Smooth muscle cell (in vitro differentiated cells): ENCODE results near the gene ALCAM. TPM values are rescaled to one million over a fixed set of nuclear protein-coding genes. Genes with fewer than 3 reads are reported as not detected.

Experiments used
- DNase-seq: peaks from one replicate; lab custom pipeline; 2025; ENCODE audit not compliant: unreplicated experiment; lab: John Stamatoyannopoulos, UW
- H2AFZ ChIP-seq: fragments of 200-600 bp; sonication (generic); 2 replicates; pipeline ENCODE4 v1.6.0; 2016; ENCODE audit warnings: antibody characterized with exemption, low read depth, mild to moderate bottlenecking
- H3F3A ChIP-seq: fragments of 200-600 bp; sonication (generic); 2 replicates; pipeline ENCODE4 v1.6.0; 2017; ENCODE audit warnings: antibody characterized with exemption, low read depth
- H3K27ac ChIP-seq: fragments of 200-600 bp; sonication (generic); 2 replicates; pipeline ENCODE4 v1.5.1; 2016; ENCODE audit warnings: low read depth, mild to moderate bottlenecking
- H3K27me3 ChIP-seq: fragments of 200-600 bp; sonication (generic); 2 replicates; pipeline ENCODE4 v1.6.1; 2016; ENCODE audit warnings: low read depth, mild to moderate bottlenecking
- H3K36me3 ChIP-seq: fragments of 200-600 bp; sonication (generic); 2 replicates; pipeline ENCODE4 v1.5.1; 2016; ENCODE audit warnings: low read depth
- H3K4me1 ChIP-seq: fragments of 200-600 bp; sonication (generic); 2 replicates; pipeline ENCODE4 v1.5.1; 2016; ENCODE audit warnings: low read depth
- H3K4me2 ChIP-seq: fragments of 200-600 bp; sonication (generic); 2 replicates; pipeline ENCODE4 v1.6.0; 2016; ENCODE audit warnings: mild to moderate bottlenecking
- H3K4me3 ChIP-seq: fragments of 200-600 bp; sonication (generic); 2 replicates; pipeline ENCODE4 v1.5.1; 2016; ENCODE audit warnings: mild to moderate bottlenecking
- H3K79me2 ChIP-seq: fragments of 200-600 bp; sonication (generic); 2 replicates; pipeline ENCODE4 v1.6.0; 2016; ENCODE audit warnings: low read depth, mild to moderate bottlenecking
- H3K9ac ChIP-seq: fragments of 200-600 bp; sonication (generic); 2 replicates; pipeline ENCODE4 v1.6.0; 2016; ENCODE audit warnings: low read depth
- H3K9me3 ChIP-seq: fragments of 200-600 bp; sonication (generic); replicated peaks from 2 replicates; pipeline ENCODE4 v1.5.1; 2016; ENCODE audit warnings: low read depth
- H4K20me1 ChIP-seq: fragments of 200-600 bp; sonication (generic); 2 replicates; pipeline ENCODE4 v1.6.0; 2016; ENCODE audit warnings: low read depth
- CTCF ChIP-seq: fragments of 200-600 bp; sonication (generic); IDR thresholded peaks from 2 replicates; pipeline ENCODE4 v1.5.1; 2017; ENCODE audit warnings: borderline replicate concordance, mild to moderate bottlenecking, antibody characterized with exemption; ENCODE audit not compliant: insufficient read depth, poor library complexity, severe bottlenecking
- WGBS: methylation state at CpG from one replicate; pipeline ENCODE4 v1.1.7; 2016; ENCODE audit warnings: low lambda C conversion rate; 5-methylcytosine and 5-hydroxymethylcytosine counted together
- polyA plus RNA-seq: library from polyadenylated mRNA; unstranded; fragments of >200 nt; fragmentation: Nextera tagmentation; extraction: Ambion mirVana; gene quantifications from 2 replicates; pipeline ENCODE4 v1.2.1, GENCODE V29; 2016
- total RNA-seq: library from RNA; depleted of rRNA; stranded (reverse); fragments of >200 nt; gene quantifications from 2 replicates; pipeline ENCODE4 v1.2.3, GENCODE V29; 2014

The ALCAM gene
- total and polyA plus RNA-seq, 2 experiments from 2014 or later = 110 to 314 TPM

- WGBS = 12% methylated on average over 1 of the region's 1 CpG
- no peak for DNase-seq
- H3K79me2 ChIP-seq = peaks cover 78% of the 10 kb centered on the region
Measured at GRCh38 chr3:105415951-105416350, 49.2 kb downstream of the ALCAM start.

GRCh38 chr3:105417525-105418289 lies 51.0 kb downstream of the ALCAM start:
- H3K4me1 ChIP-seq = peaks cover 31% of the 10 kb centered on the region
- H3F3A ChIP-seq = peaks cover 6% of the 10 kb centered on the region
- H3K4me2 ChIP-seq = peak overlapping the region; percentile 80
- H4K20me1 ChIP-seq = no peaks in the 10 kb centered on the region
- DNase-seq = no peak
- H3K4me3 ChIP-seq = no peak overlapping the region
- H2AFZ ChIP-seq = peak overlapping the region; percentile 15
- H3K9me3 ChIP-seq = no peaks in the 10 kb centered on the region
- no peak for TF ChIP-seq CTCF
- peak overlapping the region; percentile 68 for H3K27ac ChIP-seq
- peak overlapping the region; percentile 1 for H3K9ac ChIP-seq
- WGBS = 73% methylated on average over 3 of the region's 3 CpGs
- H3K79me2 ChIP-seq = peaks cover 78% of the 10 kb centered on the region
- H3K36me3 ChIP-seq = no peaks in the 10 kb centered on the region
- no peaks in the 10 kb centered on the region for H3K27me3 ChIP-seq

More at GRCh38 chr3:105415951-105416350, 49.2 kb downstream of the ALCAM start:
- H2AFZ ChIP-seq = no peak overlapping the region
- H3K9me3 ChIP-seq = no peaks in the 10 kb centered on the region
- H3K27me3 ChIP-seq = no peaks in the 10 kb centered on the region
- no peaks in the 10 kb centered on the region for H3K36me3 ChIP-seq
- H3K4me1 ChIP-seq = peaks cover 31% of the 10 kb centered on the region
- peak overlapping the region; percentile 68 for H3K27ac ChIP-seq
- H3K9ac ChIP-seq = no peak overlapping the region
- H3K4me2 ChIP-seq = peak overlapping the region; percentile 80
- peaks cover 15% of the 10 kb centered on the region for H3F3A ChIP-seq
- no peaks in the 10 kb centered on the region for H4K20me1 ChIP-seq
- TF ChIP-seq CTCF = no peak
- H3K4me3 ChIP-seq = no peak overlapping the region

GRCh38 chr3:105422645-105423044 lies 55.9 kb downstream of the ALCAM start:
- no peak overlapping the region for H2AFZ ChIP-seq
- TF ChIP-seq CTCF = no peak

GRCh38 chr3:105423397-105423796 lies 56.7 kb downstream of the ALCAM start:
- no peaks in the 10 kb centered on the region for H3K27me3 ChIP-seq
- H3K79me2 ChIP-seq = peaks cover 99% of the 10 kb centered on the region
- peaks cover 5% of the 10 kb centered on the region for H4K20me1 ChIP-seq
- no peaks in the 10 kb centered on the region for H3F3A ChIP-seq
- no peak overlapping the region for H2AFZ ChIP-seq
- no peak overlapping the region for H3K9ac ChIP-seq
- no peak for TF ChIP-seq CTCF
- WGBS = 89% methylated on average over 2 of the region's 2 CpGs
- no peaks in the 10 kb centered on the region for H3K9me3 ChIP-seq
- no peak for DNase-seq
- no peak overlapping the region for H3K27ac ChIP-seq
- no peaks in the 10 kb centered on the region for H3K36me3 ChIP-seq
- no peak overlapping the region for H3K4me3 ChIP-seq
- H3K4me1 ChIP-seq = no peaks in the 10 kb centered on the region
- H3K4me2 ChIP-seq = no peak overlapping the region

More at GRCh38 chr3:105422645-105423044, 55.9 kb downstream of the ALCAM start:
- Histone ChIP-seq H3K9ac (no peak overlapping the region), H3K4me2 (no peak overlapping the region), H3K36me3 (no peaks in the 10 kb centered on the region), H3K27me3 (no peaks in the 10 kb centered on the region), H4K20me1 (peaks cover 5% of the 10 kb centered on the region), H3K79me2 (peaks cover 100% of the 10 kb centered on the region), H3K27ac (no peak overlapping the region), H3F3A (no peaks in the 10 kb centered on the region), H3K9me3 (no peaks in the 10 kb centered on the region), H3K4me1 (peaks cover 4% of the 10 kb centered on the region), H3K4me3 (no peak overlapping the region)
- no peak for DNase-seq
- 99% methylated on average over 2 of the region's 2 CpGs for WGBS
